GM19468 (cell line): Measurements from ENCODE around the gene MAML3.

Source experiments
- ATAC-seq: cut with Tn5 transposase; IDR thresholded peaks from one replicate; pipeline ENCODE4 v1.9.1; 2021; ENCODE audit warnings: mild to moderate bottlenecking, moderate library complexity, moderate number of reproducible peaks; ENCODE audit not compliant: unreplicated experiment; ENCODE audit errors: extremely low read depth

The MAML3 gene

DNA sequence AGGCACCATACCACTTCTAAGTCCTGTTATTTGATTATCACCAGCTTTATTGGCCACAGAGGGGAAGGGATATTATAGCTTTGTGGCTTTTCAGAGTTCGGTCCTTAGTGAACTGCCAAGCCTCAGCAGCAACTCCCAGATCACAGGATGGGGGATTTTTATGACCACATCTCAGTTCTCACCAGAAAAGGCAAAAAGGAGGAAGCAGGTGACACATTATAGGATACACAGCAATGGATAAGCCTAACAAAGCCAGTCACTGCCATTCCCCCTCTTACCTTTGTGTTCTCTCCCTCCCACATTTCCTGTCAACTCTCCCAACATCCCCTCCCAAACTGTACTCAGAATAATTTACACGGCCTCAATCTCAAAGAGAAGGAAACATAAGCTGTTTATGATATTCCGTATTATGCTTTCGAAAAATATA lies 345.6 kb downstream of the MAML3 start:
- ATAC-seq: no peak

DNA sequence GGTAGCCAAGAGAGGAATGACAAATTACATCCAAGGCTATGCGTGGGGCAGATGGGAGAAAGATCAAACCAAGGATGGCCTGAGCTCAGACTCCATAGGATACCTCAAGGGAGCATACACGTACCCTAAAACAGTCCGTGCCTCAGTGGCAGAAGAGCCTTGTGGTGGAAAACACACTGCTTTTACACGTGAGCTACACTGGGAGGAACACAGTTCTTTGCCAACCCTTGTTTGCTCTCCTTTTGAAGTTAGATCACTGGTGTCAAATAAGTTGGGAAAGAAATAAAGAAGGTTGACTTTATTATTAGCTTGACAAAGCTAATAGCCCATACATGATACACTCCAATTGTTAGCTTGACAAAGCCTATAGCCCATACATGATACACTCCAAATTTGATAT lies 346.5 kb downstream of the MAML3 start:
- no peak for ATAC-seq

GRCh38 chr4:139806929-139807328 lies 347.1 kb downstream of the MAML3 start:
- ATAC-seq: no peak

DNA sequence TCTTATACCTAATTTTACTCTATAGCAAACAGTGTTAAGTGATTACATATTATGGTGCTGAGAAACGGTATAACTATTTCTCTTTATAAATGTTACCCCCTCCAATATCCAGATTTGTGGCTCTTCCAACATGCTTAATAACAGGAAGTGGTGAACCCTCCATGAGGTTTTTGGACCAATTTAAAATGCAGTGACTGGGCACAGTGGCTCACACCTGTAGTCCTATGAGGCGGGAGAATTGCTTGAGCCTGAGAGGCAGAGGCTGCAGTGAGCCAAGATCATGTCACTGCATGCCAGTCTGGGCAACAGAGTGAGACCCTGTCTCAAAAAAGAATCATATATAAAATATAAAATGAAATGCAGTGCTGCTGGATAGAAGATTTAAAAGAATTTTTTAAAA lies 351.1 kb downstream of the MAML3 start:
- ATAC-seq: no peak

DNA sequence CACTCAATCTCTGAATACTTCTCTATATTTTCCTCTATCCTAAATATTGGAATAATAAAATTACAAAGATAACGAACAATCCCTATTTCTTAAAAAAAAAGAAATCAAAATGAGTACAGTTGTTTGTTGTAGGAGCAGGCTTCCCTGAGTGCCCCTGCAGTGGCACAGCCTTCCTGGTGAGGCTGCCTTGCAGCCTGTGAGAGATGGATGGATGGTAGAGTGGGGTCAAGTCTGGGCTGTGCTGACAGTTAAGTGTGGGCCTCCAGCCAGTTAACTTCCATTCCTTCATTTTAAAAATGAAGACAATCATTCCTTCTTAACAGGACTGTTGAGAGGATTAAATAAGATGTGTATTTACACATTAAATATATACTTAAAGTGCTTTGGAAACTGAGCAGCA lies 351.5 kb downstream of the MAML3 start:
- no peak for ATAC-seq

GRCh38 chr4:139801895-139802294 lies 352.1 kb downstream of the MAML3 start:
- ATAC-seq: no peak

- no peak for ATAC-seq
These were observed 353.9 kb downstream of the MAML3 start for GRCh38 chr4:139800082-139800481.

DNA sequence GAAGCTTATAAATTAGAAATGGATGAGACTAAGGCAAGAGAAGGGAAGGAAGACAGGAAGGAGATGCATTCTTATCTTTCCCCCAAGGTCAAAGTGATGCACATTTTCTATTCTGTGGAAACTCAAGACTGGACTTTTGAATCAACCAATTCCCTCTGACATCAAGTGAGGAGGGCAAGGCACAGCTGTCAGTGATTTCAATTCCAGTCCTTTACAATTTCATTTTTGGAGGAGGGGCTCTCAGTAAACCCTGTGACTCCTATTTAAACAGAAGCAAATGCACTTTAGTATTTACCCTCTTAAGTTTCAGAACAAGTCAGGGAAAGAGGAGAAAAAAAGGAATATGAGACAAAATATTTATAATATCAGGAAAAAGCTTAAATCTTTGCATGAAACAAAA lies 354.4 kb downstream of the MAML3 start:
- ATAC-seq: no peak

- no peak for ATAC-seq
These were observed 355.5 kb downstream of the MAML3 start for GRCh38 chr4:139798456-139798855.

GRCh38 chr4:139797287-139797686 lies 356.7 kb downstream of the MAML3 start:
- ATAC-seq: no peak

GRCh38 chr4:139795527-139796314 lies 358.3 kb downstream of the MAML3 start:
- ATAC-seq: no peak

- ATAC-seq: no peak
These were observed 359.6 kb downstream of the MAML3 start for GRCh38 chr4:139794158-139794954.

DNA sequence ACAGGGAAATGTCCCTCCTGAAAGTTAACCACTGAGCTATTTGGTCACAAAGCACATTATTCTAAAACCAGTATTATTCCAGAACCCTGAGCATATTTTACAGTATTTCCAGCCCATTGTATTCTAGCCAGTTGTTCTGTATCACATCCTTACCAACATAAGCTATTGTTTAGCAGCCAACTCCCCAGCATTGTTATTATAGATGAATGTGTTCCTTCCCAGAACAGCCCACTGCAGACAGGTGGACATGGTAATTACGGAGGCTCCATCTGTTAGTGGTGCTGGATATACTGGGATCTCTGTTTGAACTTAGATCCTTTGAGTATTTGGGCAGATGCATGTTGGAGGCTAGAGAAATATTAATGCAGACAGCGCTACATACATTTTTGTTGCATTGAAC lies 362.3 kb downstream of the MAML3 start:
- no peak for ATAC-seq

- ATAC-seq: no peak
These were observed 363.7 kb downstream of the MAML3 start for GRCh38 chr4:139790291-139790690.

DNA sequence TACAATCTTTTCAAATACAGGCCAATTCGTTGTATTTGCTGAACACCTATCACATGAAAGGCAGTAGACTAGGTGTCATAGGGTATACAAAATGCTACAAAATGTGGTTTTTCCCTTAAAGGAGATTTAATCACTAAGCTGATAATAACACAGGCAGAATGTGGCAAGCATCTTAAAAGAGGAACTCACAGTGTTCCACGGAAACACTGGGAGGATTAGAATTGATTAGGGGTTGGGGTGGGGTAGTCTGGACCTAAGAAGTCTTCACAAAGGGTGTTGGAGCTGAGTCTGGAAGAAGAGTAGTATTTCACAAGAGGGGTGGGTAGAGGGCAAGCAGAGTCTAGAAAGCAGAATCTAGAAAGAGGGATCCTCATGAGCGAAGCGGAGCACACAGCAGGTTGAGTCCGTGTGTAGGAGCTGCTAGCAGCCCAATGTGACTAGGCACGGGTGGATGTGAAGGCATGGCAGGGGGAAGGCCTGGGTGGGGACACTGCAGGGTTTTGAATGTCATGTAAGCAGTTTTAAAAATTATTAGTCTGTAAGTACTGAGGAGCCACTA lies 364.8 kb downstream of the MAML3 start:
- ATAC-seq: no peak

DNA sequence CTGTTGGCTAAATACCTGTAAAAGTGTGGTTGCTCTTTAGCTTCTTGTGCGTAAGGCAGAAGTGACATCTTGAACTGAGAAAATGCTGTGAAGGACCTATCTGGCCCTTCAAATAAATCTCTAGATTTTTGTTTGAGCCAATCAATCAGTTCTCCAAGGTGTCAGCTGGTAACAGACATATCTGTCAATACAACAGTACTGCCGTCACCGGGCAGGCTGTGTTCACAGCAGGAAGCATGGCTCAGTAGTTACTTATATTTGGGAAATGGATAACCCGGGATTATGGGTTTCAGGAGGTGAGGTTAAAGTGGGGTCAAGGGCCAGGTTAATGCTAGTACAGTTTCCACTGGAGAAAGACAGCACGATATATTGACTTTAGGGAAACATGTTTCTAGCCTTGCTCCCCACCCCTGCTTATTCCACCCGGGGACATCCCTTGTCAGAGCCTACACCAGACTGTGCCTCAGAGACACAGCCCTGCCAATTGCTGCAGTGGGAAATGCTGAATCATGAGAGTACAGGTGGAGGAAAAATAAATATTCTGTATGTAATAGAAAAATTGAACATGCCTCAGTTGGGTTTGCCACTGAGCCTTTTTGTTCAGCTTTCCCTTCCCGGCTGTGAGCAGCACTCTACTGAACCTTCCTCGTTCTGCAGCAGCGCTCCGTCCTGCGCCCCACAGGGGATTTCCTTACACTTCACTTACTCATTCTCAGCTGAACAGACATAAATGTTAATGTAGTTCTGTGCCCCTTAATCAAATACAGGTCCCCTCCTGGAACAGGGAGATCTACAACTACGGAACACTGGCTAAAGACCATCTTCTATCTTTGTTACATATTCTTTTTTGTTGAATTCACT lies 367.3 kb downstream of the MAML3 start:
- no peak for ATAC-seq

DNA sequence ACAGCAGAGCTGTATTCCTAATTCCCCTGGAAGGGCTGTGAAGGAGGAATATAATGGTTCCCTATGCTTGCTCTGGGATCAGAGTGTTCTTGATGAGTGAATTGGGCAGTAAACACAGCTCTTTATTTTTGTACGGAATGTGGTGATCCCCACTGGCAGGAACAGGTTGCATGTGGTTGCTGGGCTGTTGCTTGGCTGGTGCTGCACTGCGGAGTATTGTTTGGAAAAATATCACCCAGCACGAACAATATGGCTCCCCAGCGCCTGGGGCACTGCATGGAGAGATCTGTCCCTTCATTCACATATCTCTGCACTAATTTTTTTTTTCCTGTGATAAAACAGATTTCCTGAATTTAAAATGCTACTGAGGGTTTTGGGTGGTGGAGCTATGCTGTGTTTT lies 368.6 kb downstream of the MAML3 start:
- ATAC-seq: no peak

DNA sequence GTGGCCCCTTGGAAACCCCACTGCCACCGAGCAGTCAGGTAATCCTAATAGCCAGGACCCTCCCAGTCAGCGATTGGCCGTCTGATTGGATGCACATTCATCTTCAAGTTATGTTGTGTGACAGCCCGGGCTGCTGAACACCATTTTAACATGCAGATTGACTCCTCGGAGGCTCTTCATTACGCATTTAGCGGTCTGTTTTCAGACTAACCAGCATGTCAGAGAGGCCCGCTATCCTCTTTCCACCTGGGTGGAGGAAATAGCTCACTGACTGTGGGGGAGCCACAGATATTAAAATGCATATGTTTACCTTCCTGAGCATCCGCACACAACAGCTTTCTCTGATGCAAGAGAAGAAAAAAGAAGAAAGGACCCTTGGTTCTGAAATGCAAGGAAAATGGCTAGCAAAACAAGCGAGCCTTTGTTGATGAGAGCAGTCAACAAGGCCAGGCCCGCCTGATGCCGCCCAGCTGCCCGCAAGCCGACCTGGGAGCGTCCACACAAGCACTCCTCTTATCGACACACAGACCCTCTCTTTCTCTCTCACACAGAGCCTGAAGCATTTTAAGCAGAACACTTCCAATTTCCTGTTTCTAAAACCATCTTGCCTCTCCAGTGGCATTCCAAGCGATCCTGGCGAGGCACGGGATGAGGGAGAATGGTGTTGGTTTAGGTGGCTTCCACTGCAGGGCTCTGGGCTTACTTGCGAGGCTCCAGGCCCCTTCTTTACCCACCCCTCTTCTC lies 370.1 kb downstream of the MAML3 start:
- ATAC-seq: no peak

DNA sequence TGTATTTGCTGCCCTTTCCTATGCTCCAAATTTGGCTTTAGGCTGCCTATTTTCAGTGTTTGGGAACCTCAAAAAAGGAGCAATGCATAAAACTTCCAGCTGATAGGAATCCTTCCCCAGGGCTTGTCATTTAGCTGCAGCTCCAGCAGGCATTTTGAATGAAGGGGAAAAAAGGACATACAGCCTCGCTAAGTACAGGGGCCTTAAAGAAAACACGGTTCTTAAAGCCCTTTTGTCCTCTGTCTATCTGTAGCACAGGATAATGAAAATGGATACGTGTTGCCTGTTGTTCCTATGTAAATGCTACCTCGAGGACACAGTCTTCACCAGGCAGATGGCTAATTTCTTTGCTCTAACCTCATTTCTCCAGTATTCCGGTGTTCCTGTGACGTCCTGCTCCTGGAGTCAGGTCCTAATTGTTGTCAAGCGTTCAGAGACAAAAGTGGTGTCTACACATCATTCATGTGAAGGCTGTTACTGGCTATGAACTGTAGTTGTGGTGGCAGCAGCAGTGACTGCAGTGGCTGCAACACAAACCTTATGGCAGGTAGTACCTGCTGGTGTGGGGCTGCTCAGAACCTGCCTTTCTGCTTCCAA lies 371.0 kb downstream of the MAML3 start:
- no peak for ATAC-seq
